Erythroblast (primary cell): ENCODE data around the gene DNAH17.

ENCODE experiments used
- GATA1 ChIP-seq: IDR thresholded peaks from 2 replicates; pipeline ENCODE4 v1.6.1; 2011; ENCODE audit warnings: low read depth, mild to moderate bottlenecking, control low read depth, low read length, moderate library complexity
- POLR2A ChIP-seq: IDR thresholded peaks from 2 replicates; pipeline ENCODE4 v1.6.1; 2011; ENCODE audit warnings: mild to moderate bottlenecking, low read length

DNA sequence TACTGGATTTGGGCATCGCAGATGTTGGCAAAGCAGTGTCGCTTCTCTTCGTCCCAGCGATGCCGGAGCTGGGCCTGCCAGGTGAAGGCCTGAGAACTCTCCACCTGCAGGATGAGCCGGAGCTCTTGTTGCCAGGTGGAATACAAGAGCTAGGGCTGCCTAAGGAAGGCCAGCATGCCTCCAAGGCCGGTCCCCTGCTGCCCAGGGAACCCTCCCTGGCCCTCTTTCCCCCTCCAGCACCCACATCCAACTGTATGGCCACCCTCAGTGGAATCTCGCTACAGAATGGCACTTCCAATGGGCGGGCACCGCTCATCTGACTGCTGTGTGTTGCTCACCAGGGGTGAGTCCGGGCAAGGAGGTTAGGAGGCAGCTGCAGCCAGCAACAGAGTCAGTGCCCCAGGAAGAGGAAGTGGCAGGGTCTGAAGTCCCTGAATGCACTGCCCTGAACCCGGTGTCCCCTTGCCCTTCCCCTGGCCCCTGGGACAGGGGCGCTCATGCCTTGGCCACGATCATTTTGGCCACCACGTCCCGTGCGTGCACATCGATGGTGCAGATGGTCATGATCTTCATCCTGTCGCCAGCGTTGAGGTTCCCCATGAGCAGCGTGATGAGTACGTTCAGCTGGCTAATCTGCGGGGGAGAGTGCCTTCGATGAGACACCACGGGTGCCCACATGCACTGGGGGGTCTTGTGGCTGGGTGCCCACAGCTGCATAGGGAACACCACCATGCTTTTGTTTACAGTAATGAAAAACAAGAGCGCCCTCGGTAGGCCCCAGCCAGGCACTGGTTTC is 75.8 kb downstream of the DNAH17 start:
- no peak for TF ChIP-seq POLR2A
- no peak for TF ChIP-seq GATA1
